Stomach smooth muscle (tissue), 2 donors: ENCODE results near the gene SLC22A3.
"Not testable (repeated sequence)": the region's sequence is repeated elsewhere in the genome, so short reads cannot be mapped to it uniquely, and the experiment has no call there.

Experiments
- H3K27ac ChIP-seq: one replicate; pipeline ENCODE4 v1.7.0; 2013; ENCODE audit warnings: mild to moderate bottlenecking, low read length, inconsistent platforms
- H3K27me3 ChIP-seq, 2 donors: one replicate each; pipeline ENCODE4 v1.7.0; 2013; ENCODE audit warnings: low read length in 2 of 2; ENCODE audit not compliant: insufficient read depth in 2 of 2, control insufficient read depth in 1 of 2
- H3K36me3 ChIP-seq, 2 donors: one replicate each; pipeline ENCODE4 v1.7.0; 2013; ENCODE audit warnings: low read length in 2 of 2; ENCODE audit not compliant: control insufficient read depth in 2 of 2, insufficient read depth in 2 of 2
- H3K4me1 ChIP-seq: one replicate; pipeline ENCODE4 v1.7.0; 2013; ENCODE audit warnings: low read length; ENCODE audit not compliant: control insufficient read depth, insufficient read depth
- H3K4me3 ChIP-seq, 2 donors: one replicate each; pipeline ENCODE4 v1.7.0; 2013; ENCODE audit warnings: low read length in 2 of 2
- H3K9ac ChIP-seq, 2 donors: one replicate each; pipeline ENCODE4 v1.7.0; 2013; ENCODE audit warnings: low read length in 2 of 2, mild to moderate bottlenecking in 1 of 2
- H3K9me3 ChIP-seq, 2 donors: one replicate each; pipeline ENCODE4 v1.7.0; 2013; ENCODE audit warnings: low read length in 2 of 2; ENCODE audit not compliant: control insufficient read depth in 2 of 2
- donor health status: healthy.
- donor health status: Pancreatic carcinoma.

Gene SLC22A3

DNA sequence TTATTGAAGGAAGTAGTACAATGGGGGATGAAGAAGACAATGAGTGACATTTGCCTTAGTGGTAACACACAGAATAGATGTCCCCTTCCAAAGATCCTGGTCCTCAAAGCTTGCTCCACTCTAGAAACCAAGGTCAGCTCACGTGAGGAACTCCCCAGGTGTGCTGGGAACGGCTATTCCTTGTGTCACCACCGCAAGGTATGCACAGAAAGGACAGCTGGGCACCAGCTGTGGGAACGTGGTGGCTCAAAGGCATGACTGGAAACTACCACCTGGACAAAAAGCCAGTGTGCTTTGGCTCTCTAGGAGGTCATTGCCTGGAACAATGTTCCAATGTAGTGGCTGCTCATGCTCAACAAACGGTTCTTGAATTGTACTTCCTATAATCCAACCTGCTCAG, 94.0 kb downstream of the SLC22A3 start:
- H3K4me1 ChIP-seq = peaks cover 12% of the 10 kb centered on the region
- H3K36me3 ChIP-seq = peaks cover 0 to 2% of the 10 kb centered on the region in 2 donors
- no peak overlapping the region for H3K27ac ChIP-seq
- H3K27me3 ChIP-seq = no peaks in the 10 kb centered on the region
- H3K9ac ChIP-seq = no peak overlapping the region
- H3K4me3 ChIP-seq = no peak overlapping the region
- no peaks in the 10 kb centered on the region for H3K9me3 ChIP-seq

DNA sequence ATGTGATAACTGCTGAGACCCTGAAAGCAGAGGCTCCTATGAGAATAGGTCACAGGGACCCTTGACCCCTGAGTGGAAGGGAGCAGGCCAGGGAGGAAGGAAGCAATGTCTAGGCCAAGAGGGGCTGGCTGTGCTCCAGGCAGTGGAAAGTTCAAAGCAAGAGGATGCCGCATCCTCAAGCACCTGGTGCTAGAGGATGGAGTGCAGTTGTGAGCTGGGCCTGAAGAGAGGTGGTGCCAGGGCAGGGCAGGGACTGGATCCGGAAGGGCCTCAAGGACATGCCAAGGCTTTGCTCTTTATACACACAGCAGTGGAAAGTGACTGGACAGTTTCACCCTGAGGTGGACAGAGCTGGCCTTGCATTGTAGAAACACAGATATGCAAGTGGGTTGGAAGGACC, 97.0 kb downstream of the SLC22A3 start:
- Histone ChIP-seq H3K4me3 (no peak overlapping the region), H3K9me3 (no peaks in the 10 kb centered on the region), H3K27ac (no peak overlapping the region), H3K27me3 (no peaks in the 10 kb centered on the region), H3K9ac (no peak overlapping the region), H3K36me3 (peaks cover 0 to 4% of the 10 kb centered on the region in 2 donors), H3K4me1 (no peaks in the 10 kb centered on the region)

DNA sequence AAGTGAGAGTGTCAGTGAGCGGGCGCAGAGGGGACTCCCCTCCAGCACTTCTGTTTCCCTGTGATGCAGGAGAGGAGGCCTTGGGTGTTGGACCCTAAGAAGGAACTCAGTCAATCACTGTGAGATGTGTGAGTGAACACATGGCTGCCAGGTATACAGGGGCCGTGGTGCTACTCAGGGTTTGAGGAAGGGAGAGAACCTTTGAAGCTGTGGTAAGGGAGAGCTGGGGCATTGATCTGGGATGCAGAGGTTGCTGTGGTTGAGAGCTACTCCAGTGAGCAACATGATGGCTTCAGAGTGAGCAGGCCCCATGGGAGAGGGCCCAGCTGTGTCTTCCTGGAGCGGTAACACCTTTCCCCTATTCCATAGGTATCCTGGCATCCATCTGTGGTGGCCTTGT, 99.2 kb downstream of the SLC22A3 start:
- no peaks in the 10 kb centered on the region for H3K9me3 ChIP-seq
- peaks cover 0 to 7% of the 10 kb centered on the region in 2 donors for H3K36me3 ChIP-seq
- no peaks in the 10 kb centered on the region for H3K4me1 ChIP-seq
- no peak overlapping the region for H3K4me3 ChIP-seq
- no peaks in the 10 kb centered on the region for H3K27me3 ChIP-seq
- no peak overlapping the region for H3K27ac ChIP-seq
- H3K9ac ChIP-seq = no peak overlapping the region

DNA sequence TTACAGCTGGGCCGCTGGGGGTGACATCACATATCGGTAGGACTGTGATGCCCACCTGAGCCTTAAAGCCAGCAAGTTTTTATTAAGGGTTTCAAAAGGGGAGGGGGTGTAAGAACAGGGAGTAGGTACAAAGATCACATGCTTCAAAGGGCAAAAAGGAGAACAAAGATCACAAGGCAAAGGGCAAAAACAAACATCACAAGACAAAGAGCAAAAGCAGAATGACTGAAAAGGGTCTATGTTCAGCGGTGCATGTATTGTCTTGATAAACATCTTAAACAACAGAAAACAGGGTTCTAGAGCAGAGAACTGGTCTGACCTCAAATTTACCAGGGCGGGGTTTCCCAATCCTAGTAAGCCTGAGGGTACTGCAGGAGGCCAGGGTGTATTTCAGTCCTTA, 101.6 kb downstream of the SLC22A3 start:
- not testable (repeated sequence) for H3K27ac ChIP-seq, H3K9me3 ChIP-seq, H3K36me3 ChIP-seq, H3K9ac ChIP-seq, H3K4me1 ChIP-seq, H3K27me3 ChIP-seq, H3K4me3 ChIP-seq

DNA sequence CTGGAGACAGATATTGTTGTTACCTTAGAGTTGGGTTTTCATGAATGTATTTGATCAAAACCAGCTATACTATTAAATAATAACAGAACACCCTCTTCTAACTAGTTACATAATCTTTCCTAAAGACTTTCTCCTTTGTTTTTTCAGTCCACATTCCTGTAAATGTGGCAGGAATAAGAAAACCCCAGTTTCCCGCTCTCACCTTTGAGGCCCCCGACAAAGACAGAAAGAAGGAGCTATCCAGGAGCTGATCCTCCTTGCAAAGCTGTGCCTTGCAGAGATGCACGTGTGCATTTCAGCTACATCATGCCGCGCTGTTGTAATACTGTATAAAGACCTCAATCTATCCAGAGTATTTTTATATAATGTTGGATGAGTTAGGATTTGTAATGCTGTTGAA, 102.7 kb downstream of the SLC22A3 start:
- Histone ChIP-seq H3K4me3 (no peak overlapping the region), H3K27me3 (no peaks in the 10 kb centered on the region), H3K4me1 (peaks cover 7% of the 10 kb centered on the region), H3K9me3 (no peaks in the 10 kb centered on the region), H3K36me3 (peaks cover 0 to 4% of the 10 kb centered on the region in 2 donors), H3K27ac (no peak overlapping the region), H3K9ac (no peak overlapping the region)

DNA sequence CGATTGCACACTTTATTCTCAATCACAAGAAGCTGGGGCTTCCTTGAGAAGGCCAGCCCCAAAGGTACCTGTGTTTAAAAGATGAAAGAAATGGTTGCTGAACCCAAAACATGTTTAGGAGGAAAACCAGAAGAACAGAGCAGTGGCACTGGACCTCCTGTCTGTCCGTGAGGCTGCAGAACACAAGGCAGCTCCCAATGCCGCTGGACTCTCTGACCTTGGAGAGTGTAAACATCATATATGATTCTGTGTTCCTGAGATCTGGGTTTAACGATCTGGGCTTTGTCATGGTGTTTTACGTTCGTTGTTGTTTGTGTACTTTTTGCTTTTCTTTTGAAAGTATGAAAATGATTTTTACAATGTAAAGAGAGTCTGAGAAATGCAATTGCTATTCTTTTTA, 106.1 kb downstream of the SLC22A3 start:
- Histone ChIP-seq H3K4me1 (peaks cover 12% of the 10 kb centered on the region), H3K27ac (no peak overlapping the region), H3K9me3 (no peaks in the 10 kb centered on the region), H3K4me3 (no peak overlapping the region), H3K36me3 (peaks cover 0 to 4% of the 10 kb centered on the region in 2 donors), H3K9ac (no peak overlapping the region), H3K27me3 (no peaks in the 10 kb centered on the region)

DNA sequence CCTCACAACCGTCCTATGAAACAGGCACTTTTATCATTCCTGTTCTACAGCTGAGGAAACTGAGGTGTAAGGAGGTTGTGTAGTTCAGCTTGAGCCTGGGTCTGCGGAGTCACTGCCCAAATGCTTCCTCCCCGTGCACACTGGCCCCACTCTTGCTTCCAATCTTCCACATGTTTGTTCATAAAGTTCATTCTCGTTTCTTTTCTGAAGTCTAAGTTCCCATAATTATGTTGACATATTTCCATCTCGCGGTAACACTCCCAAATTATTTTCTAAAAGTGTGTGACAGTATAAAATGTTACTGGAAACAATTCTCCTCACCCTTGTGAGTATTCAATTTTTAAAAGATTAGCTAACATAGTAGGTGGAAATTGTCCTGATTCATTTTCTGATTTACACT, 106.9 kb downstream of the SLC22A3 start:
- no peaks in the 10 kb centered on the region for H3K27me3 ChIP-seq
- H3K4me3 ChIP-seq = no peak overlapping the region
- H3K27ac ChIP-seq = no peak overlapping the region
- peaks cover 0 to 4% of the 10 kb centered on the region in 2 donors for H3K36me3 ChIP-seq
- H3K9ac ChIP-seq = no peak overlapping the region
- no peaks in the 10 kb centered on the region for H3K9me3 ChIP-seq
- peaks cover 12% of the 10 kb centered on the region for H3K4me1 ChIP-seq

DNA sequence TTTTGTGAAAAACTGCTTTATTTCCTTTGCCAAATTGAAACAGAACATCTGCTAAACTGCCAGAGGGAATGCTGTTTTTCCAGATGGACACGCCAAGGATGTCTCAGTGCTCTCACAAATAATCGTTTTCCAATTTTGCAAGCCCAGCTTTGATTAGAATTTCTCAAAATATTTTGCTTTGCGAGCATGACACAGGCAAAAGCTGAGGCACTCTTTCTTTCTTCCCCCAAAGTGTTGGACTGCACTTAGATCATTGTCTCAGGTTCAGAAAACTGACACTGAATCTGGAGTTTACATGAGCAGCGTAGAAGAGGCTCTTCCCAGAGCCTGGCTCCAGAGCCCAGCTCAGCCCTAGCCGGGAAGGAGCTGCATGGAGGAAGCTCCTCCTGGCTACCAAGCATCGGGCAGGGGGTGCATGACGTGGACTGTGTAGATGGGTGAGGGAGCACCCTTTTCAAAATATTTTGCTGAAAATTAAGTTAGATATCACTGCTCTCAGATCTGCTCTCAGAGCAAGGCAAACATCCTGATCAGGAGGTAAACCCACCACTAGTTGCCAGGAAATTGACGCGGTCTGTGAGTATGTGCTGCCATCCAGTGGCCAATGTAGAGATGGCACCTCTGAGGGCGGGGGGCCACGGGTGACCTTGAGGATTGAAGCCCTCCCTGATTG, 107.5 kb downstream of the SLC22A3 start:
- H3K4me3 ChIP-seq = peak overlapping the region; percentile 47 to 70
- H3K27me3 ChIP-seq = no peaks in the 10 kb centered on the region
- H3K9ac ChIP-seq = peak overlapping the region in 1 of 2 donors; percentile 55
- H3K36me3 ChIP-seq = peaks cover 0 to 2% of the 10 kb centered on the region in 2 donors
- H3K4me1 ChIP-seq = peaks cover 12% of the 10 kb centered on the region
- H3K27ac ChIP-seq = peak overlapping the region; percentile 18
- no peaks in the 10 kb centered on the region for H3K9me3 ChIP-seq

DNA sequence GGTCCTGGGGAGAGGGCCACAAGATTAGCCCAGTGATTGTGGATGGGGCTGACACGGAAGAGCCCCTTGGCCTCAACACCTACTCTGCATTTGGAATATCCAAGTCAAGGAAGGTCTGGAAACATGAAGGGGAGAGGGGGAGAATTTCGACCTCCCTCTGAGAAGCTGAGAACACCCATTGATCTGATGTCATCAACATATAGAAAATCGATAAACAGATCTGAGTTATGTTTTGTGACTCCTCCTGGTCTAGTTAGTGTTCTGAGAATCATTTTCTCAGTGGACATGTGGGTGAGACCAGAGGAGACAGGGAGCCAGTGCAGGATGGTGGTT, 108.0 kb downstream of the SLC22A3 start:
- H3K4me3 ChIP-seq = peak overlapping the region in 1 of 2 donors; percentile 70
- H3K9ac ChIP-seq = peak overlapping the region in 1 of 2 donors; percentile 47
- no peaks in the 10 kb centered on the region for H3K27me3 ChIP-seq

DNA sequence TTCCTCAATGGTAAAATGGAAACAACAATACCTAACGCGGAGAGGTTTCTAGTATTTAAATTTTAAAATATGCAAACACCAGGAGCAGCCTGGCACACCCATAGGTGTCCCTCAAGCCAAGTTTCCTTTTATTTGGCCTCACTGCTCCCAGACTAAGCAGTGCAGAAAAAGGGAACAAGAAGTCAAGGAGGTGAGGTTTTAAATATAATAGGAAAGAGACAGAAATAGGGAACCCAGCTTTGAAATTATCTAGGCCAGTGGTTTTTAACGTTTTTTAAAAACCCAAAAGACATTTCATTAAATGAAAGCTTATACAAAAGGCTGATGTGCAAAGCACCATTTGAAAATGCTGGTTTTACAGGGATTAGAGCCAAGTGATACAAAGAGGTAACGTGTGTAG, 109.6 kb downstream of the SLC22A3 start:
- Histone ChIP-seq H3K9me3 (no peaks in the 10 kb centered on the region), H3K9ac (no peak overlapping the region), H3K27me3 (no peaks in the 10 kb centered on the region), H3K27ac (no peak overlapping the region), H3K36me3 (no peaks in the 10 kb centered on the region), H3K4me3 (no peak overlapping the region), H3K4me1 (peaks cover 12% of the 10 kb centered on the region)

More for the DNA sequence above, 108.0 kb downstream of the SLC22A3 start:
- Histone ChIP-seq H3K27ac (no peak overlapping the region), H3K9me3 (no peaks in the 10 kb centered on the region), H3K36me3 (peaks cover 0 to 2% of the 10 kb centered on the region in 2 donors), H3K4me1 (peaks cover 12% of the 10 kb centered on the region)

DNA sequence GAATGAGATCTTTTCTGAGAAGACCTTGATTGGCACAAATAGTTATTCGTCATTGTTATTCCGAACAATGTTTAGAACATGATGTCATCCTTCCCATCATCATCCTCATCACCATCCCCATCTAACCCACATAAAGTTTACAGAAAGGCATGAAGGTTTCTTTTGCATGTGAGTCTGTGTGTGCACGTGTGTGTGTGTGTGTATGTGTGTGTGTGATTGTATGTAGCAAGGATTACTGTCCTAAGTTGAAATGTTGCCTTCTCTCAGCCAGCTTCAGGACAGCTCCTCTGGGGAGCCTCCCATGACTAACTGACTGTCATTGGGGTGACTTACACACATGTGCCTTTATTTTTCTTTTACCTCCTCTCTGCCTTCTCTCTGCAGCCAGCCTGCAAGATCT, 113.5 kb downstream of the SLC22A3 start:
- H3K9ac ChIP-seq = no peak overlapping the region
- no peaks in the 10 kb centered on the region for H3K27me3 ChIP-seq
- H3K4me3 ChIP-seq = no peak overlapping the region
- H3K9me3 ChIP-seq = no peaks in the 10 kb centered on the region
- H3K4me1 ChIP-seq = no peaks in the 10 kb centered on the region
- H3K27ac ChIP-seq = no peak overlapping the region
- H3K36me3 ChIP-seq = no peaks in the 10 kb centered on the region
